GM12878 (cell line): ENCODE measurements around the gene CCDC28B.

ENCODE experiments used
- CREM ChIP-seq: IDR thresholded peaks from 2 replicates; pipeline ENCODE4 v1.6.1; 2014; ENCODE audit warnings: antibody characterized with exemption, low read depth
- EP300 ChIP-seq, 2 experiments: fragments of 150-350 bp in 1 of 2; IDR thresholded peaks; 2 replicates each; pipeline ENCODE4 v1.6.1; 2011 to 2012; ENCODE audit warnings: low read depth in 2 of 2, low read length in 2 of 2, borderline replicate concordance in 1 of 2, improper control_type of control experiment in 1 of 2, inconsistent platforms in 1 of 2; ENCODE audit not compliant: control insufficient read depth in 1 of 2
- EZH2 ChIP-seq: IDR thresholded peaks from 2 replicates; pipeline ENCODE4 v1.6.1; 2012; ENCODE audit warnings: low read depth, mild to moderate bottlenecking, control low read depth, inconsistent platforms, low read length, borderline replicate concordance; ENCODE audit not compliant: control insufficient read depth
- KAT2A ChIP-seq: conservative IDR thresholded peaks from 2 replicates; pipeline ENCODE4 v1.6.1; 2011; ENCODE audit warnings: low read depth, low read length; ENCODE audit not compliant: control insufficient read depth
- MEF2A ChIP-seq: IDR thresholded peaks from 2 replicates; pipeline ENCODE4 v1.6.1; 2011; ENCODE audit warnings: low read depth, mild to moderate bottlenecking, low read length, moderate library complexity; ENCODE audit not compliant: insufficient read depth
- MXI1 ChIP-seq: fragments of 150-350 bp; IDR thresholded peaks from 2 replicates; pipeline ENCODE4 v1.6.1; 2011; ENCODE audit warnings: low read depth, mild to moderate bottlenecking, inconsistent platforms, low read length, improper control_type of control experiment
- RCOR1 ChIP-seq: conservative IDR thresholded peaks from 2 replicates; pipeline ENCODE4 v1.6.1; 2012; ENCODE audit warnings: low read depth, low read length, improper control_type of control experiment
- SIN3A ChIP-seq: IDR thresholded peaks from 2 replicates; pipeline ENCODE4 v1.6.1; 2012; ENCODE audit warnings: low read depth, low read length, improper control_type of control experiment
- SIX5 ChIP-seq: IDR thresholded peaks from 2 replicates; pipeline ENCODE4 v1.6.1; 2011; ENCODE audit warnings: mild to moderate bottlenecking, low read depth, low read length, moderate library complexity; ENCODE audit not compliant: severe bottlenecking
- SUZ12 ChIP-seq: fragments of 200-600 bp; sonication (generic); IDR thresholded peaks from one replicate; pipeline ENCODE4 v1.6.1; 2018; ENCODE audit warnings: antibody characterized with exemption, mild to moderate bottlenecking; ENCODE audit not compliant: unreplicated experiment
- ZNF274 ChIP-seq: IDR thresholded peaks from one replicate; pipeline ENCODE4 v1.8.0; 2011; ENCODE audit not compliant: insufficient read length, insufficient read depth
- TF ChIP-seq, protein P1 (sequence below): fragments of 450-650 bp; formaldehyde crosslinking; IDR thresholded peaks from 2 replicates; pipeline ENCODE4 v1.5.0; 2022; ENCODE audit warnings: mild to moderate bottlenecking, missing genetic modification characterization
- TF ChIP-seq, protein P2 (sequence below): fragments of 450-650 bp; IDR thresholded peaks from 2 replicates; pipeline ENCODE4 v1.6.1; 2017; ENCODE audit warnings: mild to moderate bottlenecking, low read depth, inconsistent platforms; ENCODE audit not compliant: poor library complexity, severe bottlenecking
- TF ChIP-seq, protein P3 (sequence below), 3 experiments: IDR thresholded peaks in 2 of 3; conservative IDR thresholded peaks in 1 of 3; 2 replicates each; pipeline ENCODE4 v1.5.1; 2011; ENCODE audit warnings: low read depth in 3 of 3, low read length in 3 of 3, mild to moderate bottlenecking in 3 of 3, control low read depth in 2 of 3, moderate library complexity in 2 of 3, inconsistent platforms in 1 of 3, mixed read lengths in 1 of 3; ENCODE audit not compliant: control insufficient read depth in 2 of 3, insufficient read depth in 1 of 3; ENCODE audit errors: extremely low read depth in 1 of 3

DNA sequence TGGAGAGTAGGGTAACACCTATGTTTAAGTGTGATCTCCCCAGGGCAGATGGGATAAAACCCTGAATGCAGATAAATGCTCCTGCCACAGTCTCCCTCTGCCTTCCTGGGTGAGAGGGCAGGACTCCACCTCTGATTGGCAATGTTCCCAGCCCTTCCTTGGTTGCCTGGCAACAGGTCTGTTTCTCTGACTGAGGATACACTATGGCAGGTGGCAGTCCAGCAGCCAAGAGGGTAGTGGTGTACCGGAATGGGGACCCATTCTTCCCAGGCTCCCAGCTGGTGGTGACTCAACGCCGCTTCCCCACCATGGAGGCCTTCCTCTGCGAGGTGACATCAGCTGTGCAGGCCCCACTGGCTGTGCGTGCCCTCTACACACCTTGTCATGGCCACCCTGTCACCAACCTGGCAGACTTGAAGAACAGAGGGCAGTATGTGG, 8.5 kb downstream of the CCDC28B start, which contains the start of gene DCDC2B:
- TF ChIP-seq, protein P1, sequence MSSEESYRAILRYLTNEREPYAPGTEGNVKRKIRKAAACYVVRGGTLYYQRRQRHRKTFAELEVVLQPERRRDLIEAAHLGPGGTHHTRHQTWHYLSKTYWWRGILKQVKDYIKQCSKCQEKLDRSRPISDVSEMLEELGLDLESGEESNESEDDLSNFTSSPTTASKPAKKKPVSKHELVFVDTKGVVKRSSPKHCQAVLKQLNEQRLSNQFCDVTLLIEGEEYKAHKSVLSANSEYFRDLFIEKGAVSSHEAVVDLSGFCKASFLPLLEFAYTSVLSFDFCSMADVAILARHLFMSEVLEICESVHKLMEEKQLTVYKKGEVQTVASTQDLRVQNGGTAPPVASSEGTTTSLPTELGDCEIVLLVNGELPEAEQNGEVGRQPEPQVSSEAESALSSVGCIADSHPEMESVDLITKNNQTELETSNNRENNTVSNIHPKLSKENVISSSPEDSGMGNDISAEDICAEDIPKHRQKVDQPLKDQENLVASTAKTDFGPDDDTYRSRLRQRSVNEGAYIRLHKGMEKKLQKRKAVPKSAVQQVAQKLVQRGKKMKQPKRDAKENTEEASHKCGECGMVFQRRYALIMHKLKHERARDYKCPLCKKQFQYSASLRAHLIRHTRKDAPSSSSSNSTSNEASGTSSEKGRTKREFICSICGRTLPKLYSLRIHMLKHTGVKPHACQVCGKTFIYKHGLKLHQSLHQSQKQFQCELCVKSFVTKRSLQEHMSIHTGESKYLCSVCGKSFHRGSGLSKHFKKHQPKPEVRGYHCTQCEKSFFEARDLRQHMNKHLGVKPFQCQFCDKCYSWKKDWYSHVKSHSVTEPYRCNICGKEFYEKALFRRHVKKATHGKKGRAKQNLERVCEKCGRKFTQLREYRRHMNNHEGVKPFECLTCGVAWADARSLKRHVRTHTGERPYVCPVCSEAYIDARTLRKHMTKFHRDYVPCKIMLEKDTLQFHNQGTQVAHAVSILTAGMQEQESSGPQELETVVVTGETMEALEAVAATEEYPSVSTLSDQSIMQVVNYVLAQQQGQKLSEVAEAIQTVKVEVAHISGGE (CRISPR knock-in tag): no peak
- TF ChIP-seq ZNF274: no peak
- no peak for TF ChIP-seq SIX5
- no peak for TF ChIP-seq RCOR1
- no peak for TF ChIP-seq EZH2
- no peak for TF ChIP-seq MXI1
- TF ChIP-seq, protein P2, sequence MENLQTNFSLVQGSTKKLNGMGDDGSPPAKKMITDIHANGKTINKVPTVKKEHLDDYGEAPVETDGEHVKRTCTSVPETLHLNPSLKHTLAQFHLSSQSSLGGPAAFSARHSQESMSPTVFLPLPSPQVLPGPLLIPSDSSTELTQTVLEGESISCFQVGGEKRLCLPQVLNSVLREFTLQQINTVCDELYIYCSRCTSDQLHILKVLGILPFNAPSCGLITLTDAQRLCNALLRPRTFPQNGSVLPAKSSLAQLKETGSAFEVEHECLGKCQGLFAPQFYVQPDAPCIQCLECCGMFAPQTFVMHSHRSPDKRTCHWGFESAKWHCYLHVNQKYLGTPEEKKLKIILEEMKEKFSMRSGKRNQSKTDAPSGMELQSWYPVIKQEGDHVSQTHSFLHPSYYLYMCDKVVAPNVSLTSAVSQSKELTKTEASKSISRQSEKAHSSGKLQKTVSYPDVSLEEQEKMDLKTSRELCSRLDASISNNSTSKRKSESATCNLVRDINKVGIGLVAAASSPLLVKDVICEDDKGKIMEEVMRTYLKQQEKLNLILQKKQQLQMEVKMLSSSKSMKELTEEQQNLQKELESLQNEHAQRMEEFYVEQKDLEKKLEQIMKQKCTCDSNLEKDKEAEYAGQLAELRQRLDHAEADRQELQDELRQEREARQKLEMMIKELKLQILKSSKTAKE: no peak
- no peak for TF ChIP-seq SIN3A
- TF ChIP-seq EP300 (IDR thresholded peaks at IDR 0.05; ENCODE audit: borderline replicate concordance in 1 of 2, control insufficient read depth in 1 of 2, low read depth in 2 of 2, low read length in 2 of 2): no peak
- no peak for TF ChIP-seq MEF2A
- TF ChIP-seq, protein P3, sequence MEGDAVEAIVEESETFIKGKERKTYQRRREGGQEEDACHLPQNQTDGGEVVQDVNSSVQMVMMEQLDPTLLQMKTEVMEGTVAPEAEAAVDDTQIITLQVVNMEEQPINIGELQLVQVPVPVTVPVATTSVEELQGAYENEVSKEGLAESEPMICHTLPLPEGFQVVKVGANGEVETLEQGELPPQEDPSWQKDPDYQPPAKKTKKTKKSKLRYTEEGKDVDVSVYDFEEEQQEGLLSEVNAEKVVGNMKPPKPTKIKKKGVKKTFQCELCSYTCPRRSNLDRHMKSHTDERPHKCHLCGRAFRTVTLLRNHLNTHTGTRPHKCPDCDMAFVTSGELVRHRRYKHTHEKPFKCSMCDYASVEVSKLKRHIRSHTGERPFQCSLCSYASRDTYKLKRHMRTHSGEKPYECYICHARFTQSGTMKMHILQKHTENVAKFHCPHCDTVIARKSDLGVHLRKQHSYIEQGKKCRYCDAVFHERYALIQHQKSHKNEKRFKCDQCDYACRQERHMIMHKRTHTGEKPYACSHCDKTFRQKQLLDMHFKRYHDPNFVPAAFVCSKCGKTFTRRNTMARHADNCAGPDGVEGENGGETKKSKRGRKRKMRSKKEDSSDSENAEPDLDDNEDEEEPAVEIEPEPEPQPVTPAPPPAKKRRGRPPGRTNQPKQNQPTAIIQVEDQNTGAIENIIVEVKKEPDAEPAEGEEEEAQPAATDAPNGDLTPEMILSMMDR (IDR thresholded peaks at IDR 0.05 in 2 of 3, conservative IDR thresholded peaks at IDR 0.05 in 1 of 3; ENCODE audit: control insufficient read depth in 2 of 3, extremely low read depth in 1 of 3, insufficient read depth in 1 of 3, low read depth in 3 of 3, low read length in 3 of 3): no peak
- no peak for TF ChIP-seq KAT2A
- no peak for TF ChIP-seq SUZ12
- TF ChIP-seq CREM: no peak
